GM20431 (cell line): Measurements from ENCODE around the gene PRAMEF27.
"Not testable (repeated sequence)": the region's sequence is repeated elsewhere in the genome, so short reads cannot be mapped to it uniquely, and the experiment has no call there.

ENCODE experiments used
- in situ Hi-C: fragments of 300-500 bp; cut with MseI, MboI; formaldehyde crosslinking; loops from one replicate; pipeline ENCODE4 v1.15.0; 2020; ENCODE audit warnings: low sequenced_read_pairs; ENCODE audit not compliant: unreplicated experiment

Gene PRAMEF27

GRCh38 chr1:13056475-13056874 lies at the start of gene PRAMEF27:
PRAMEF27 (minus strand) TSS chr1:13056575; CDS start chr1:13053659, 2,916 bp downstream.
- in situ Hi-C loops: not testable (repeated sequence)

GRCh38 chr1:13070474-13070873 lies 14.1 kb upstream of the PRAMEF27 start, which contains the start of gene PRAMEF25:
PRAMEF25 (plus strand) TSS chr1:13070774; CDS start chr1:13073694, 2,920 bp downstream.
- in situ Hi-C loops: not testable (repeated sequence)

GRCh38 chr1:13019846-13020245 lies 36.5 kb downstream of the PRAMEF27 start:
- in situ Hi-C loops: not testable (repeated sequence)

GRCh38 chr1:13011932-13012331 lies 44.4 kb downstream of the PRAMEF27 start:
- in situ Hi-C loops: not testable (repeated sequence)

GRCh38 chr1:13009348-13009747 lies 47.0 kb downstream of the PRAMEF27 start:
- in situ Hi-C loops: not testable (repeated sequence)

GRCh38 chr1:13005732-13006131 lies 50.6 kb downstream of the PRAMEF27 start:
- in situ Hi-C loops: not testable (repeated sequence)
